HepG2 (cell line): Measurements from ENCODE around the gene RTBDN. TPM values are rescaled to one million over a fixed set of nuclear protein-coding genes. Genes with fewer than 3 reads are reported as not detected.

Source experiments
- BCL6 ChIP-seq: IDR thresholded peaks from 2 replicates; pipeline ENCODE4 v1.6.1; 2016; ENCODE audit warnings: missing genetic modification reagents, missing compliant biosample characterization
- DNMT1 ChIP-seq: sonication (generic); formaldehyde crosslinking; IDR thresholded peaks from 2 replicates; pipeline ENCODE4 v1.5.1; 2020; ENCODE audit warnings: mild to moderate bottlenecking, missing genetic modification reagents
- HNF4A ChIP-seq: sonication (generic); formaldehyde crosslinking; IDR thresholded peaks from 2 replicates; pipeline ENCODE4 v1.4.0; 2020; ENCODE audit warnings: missing genetic modification reagents
- HOXA5 ChIP-seq: sonication (generic); formaldehyde crosslinking; IDR thresholded peaks from 2 replicates; pipeline ENCODE4 v1.4.0; 2020; ENCODE audit warnings: missing genetic modification reagents
- NBN ChIP-seq: fragments of 450-650 bp; conservative IDR thresholded peaks from 2 replicates; pipeline ENCODE4 v1.6.1; 2017
- NONO ChIP-seq, 2 experiments: fragments of 450-650 bp in 1 of 2; sonication (generic) in 1 of 2; formaldehyde crosslinking in 1 of 2; IDR thresholded peaks in 1 of 2; conservative IDR thresholded peaks in 1 of 2; 2 replicates each; pipeline versions ENCODE4 v1.6.1 to v1.8.0; 2017 to 2022; ENCODE audit warnings: mild to moderate bottlenecking in 1 of 2, missing genetic modification reagents in 1 of 2, moderate library complexity in 1 of 2
- NR1H2 ChIP-seq: sonication (generic); formaldehyde crosslinking; IDR thresholded peaks from 2 replicates; pipeline ENCODE4 v1.8.1; 2022; ENCODE audit warnings: low read depth, missing genetic modification reagents, borderline replicate concordance
- RCOR2 ChIP-seq: IDR thresholded peaks from 2 replicates; pipeline ENCODE4 v1.6.1; 2016; ENCODE audit warnings: missing biosample characterization, missing genetic modification reagents
- ZNF343 ChIP-seq: sonication (generic); formaldehyde crosslinking; IDR thresholded peaks from 2 replicates; pipeline ENCODE4 v1.4.0; 2020; ENCODE audit warnings: mild to moderate bottlenecking, missing genetic modification reagents
- ZNF44 ChIP-seq: sonication (generic); formaldehyde crosslinking; IDR thresholded peaks from 2 replicates; pipeline ENCODE4 v1.5.1; 2020; ENCODE audit warnings: mild to moderate bottlenecking, missing genetic modification reagents
- ZNF530 ChIP-seq: sonication (generic); formaldehyde crosslinking; IDR thresholded peaks from 2 replicates; pipeline ENCODE4 v1.5.0; 2020; ENCODE audit warnings: low read depth, mild to moderate bottlenecking, missing genetic modification reagents
- polyA plus RNA-seq, 8 experiments: library from polyadenylated mRNA; depleted of rRNA in 3 of 8; stranded (reverse) in 7 of 8; unstranded in 1 of 8; fragments of >200 nt; fragmentation: Illumina TruSeq in 4 of 8; extraction: Trizol in 4 of 8; gene quantifications; 2 replicates each; pipeline versions ENCODE4 v1.2.1 to v1.2.3, GENCODE V29; 2011 to 2016; ENCODE audit warnings: low read depth in 4 of 8, missing spikeins in 1 of 8, mixed read lengths in 1 of 8; ENCODE audit not compliant: insufficient read depth in 1 of 8
- total RNA-seq, 5 experiments: library from RNA; depleted of rRNA; stranded (reverse); fragments of >200 nt; fragmentation: Illumina TruSeq; extraction: Trizol; gene quantifications; 2 replicates each; pipeline ENCODE4 v1.2.3, GENCODE V29; 2016; ENCODE audit warnings: low read depth in 1 of 5
- TF ChIP-seq, protein P1 (sequence below): sonication (generic); formaldehyde crosslinking; IDR thresholded peaks from 2 replicates; pipeline ENCODE4 v1.5.0; 2020; ENCODE audit warnings: mild to moderate bottlenecking, missing genetic modification reagents, borderline replicate concordance
- TF ChIP-seq, protein P2 (sequence below): sonication (generic); formaldehyde crosslinking; IDR thresholded peaks from 2 replicates; pipeline ENCODE4 v1.5.1; 2020; ENCODE audit warnings: missing genetic modification reagents, mild to moderate bottlenecking, borderline replicate concordance
- TF ChIP-seq, protein P3 (sequence below): sonication (generic); formaldehyde crosslinking; IDR thresholded peaks from 2 replicates; pipeline ENCODE4 v1.8.1; 2023; ENCODE audit warnings: mild to moderate bottlenecking, inconsistent platforms, moderate library complexity, missing genetic modification reagents, borderline replicate concordance
- TF ChIP-seq, protein P4 (sequence below): sonication (generic); formaldehyde crosslinking; conservative IDR thresholded peaks from 2 replicates; pipeline ENCODE4 v1.8.0; 2022; ENCODE audit warnings: mild to moderate bottlenecking, moderate library complexity, missing genetic modification reagents
- TF ChIP-seq, protein P5 (sequence below): IDR thresholded peaks from 2 replicates; pipeline ENCODE4 v1.6.1; 2012; ENCODE audit warnings: low read length, improper control_type of control experiment

The RTBDN gene
- total and polyA plus RNA-seq, 2 of the 13 experiments (the other 11 are each of a cell fraction or from before 2014, with no cell fraction given): 0.27 to 0.48 TPM

DNA sequence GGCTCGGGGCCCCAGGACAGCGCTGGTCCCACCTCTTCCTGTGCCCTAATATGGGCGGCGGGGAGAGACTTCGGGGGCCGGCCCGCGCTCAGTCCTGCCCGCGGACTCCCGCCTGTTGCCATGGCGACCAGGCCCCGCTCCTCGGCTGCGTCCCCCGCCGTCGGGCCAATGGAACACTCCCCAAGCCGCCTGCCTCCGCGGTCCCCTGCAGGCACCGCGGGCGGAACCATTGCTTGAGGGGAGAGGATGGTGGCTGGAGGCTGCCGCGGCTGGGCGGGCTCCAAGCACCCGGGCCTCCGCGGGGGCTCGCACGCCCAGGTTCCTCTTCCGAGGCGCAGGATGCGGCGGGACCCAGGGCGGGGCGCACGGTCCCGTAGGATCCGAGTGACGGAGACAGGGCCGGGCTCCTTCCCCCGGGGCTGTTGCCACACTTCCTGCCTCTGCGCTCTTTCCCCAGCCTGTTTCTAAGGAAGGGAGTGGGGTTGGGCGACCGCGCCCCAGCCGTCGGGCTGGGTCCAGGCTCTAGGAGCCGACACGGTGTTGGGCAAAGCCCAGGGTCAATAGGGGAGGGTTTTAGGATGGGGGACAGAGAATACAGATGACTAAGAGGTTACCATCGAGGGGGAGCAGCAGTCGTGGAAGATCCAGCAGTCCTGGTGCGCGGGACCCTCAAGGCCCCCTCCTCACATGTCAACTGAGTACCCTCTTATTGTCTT lies 44.3 kb downstream of the RTBDN start (continued):
- TF ChIP-seq HOXA5 (CRISPR knock-in tag): no peak
- TF ChIP-seq ZNF343 (CRISPR knock-in tag): no peak
- TF ChIP-seq ZNF530 (CRISPR knock-in tag): no peak
- TF ChIP-seq BCL6 (CRISPR knock-in tag): peak; percentile 33; the same call in 1 of the 2 replicates
- TF ChIP-seq, protein P1, sequence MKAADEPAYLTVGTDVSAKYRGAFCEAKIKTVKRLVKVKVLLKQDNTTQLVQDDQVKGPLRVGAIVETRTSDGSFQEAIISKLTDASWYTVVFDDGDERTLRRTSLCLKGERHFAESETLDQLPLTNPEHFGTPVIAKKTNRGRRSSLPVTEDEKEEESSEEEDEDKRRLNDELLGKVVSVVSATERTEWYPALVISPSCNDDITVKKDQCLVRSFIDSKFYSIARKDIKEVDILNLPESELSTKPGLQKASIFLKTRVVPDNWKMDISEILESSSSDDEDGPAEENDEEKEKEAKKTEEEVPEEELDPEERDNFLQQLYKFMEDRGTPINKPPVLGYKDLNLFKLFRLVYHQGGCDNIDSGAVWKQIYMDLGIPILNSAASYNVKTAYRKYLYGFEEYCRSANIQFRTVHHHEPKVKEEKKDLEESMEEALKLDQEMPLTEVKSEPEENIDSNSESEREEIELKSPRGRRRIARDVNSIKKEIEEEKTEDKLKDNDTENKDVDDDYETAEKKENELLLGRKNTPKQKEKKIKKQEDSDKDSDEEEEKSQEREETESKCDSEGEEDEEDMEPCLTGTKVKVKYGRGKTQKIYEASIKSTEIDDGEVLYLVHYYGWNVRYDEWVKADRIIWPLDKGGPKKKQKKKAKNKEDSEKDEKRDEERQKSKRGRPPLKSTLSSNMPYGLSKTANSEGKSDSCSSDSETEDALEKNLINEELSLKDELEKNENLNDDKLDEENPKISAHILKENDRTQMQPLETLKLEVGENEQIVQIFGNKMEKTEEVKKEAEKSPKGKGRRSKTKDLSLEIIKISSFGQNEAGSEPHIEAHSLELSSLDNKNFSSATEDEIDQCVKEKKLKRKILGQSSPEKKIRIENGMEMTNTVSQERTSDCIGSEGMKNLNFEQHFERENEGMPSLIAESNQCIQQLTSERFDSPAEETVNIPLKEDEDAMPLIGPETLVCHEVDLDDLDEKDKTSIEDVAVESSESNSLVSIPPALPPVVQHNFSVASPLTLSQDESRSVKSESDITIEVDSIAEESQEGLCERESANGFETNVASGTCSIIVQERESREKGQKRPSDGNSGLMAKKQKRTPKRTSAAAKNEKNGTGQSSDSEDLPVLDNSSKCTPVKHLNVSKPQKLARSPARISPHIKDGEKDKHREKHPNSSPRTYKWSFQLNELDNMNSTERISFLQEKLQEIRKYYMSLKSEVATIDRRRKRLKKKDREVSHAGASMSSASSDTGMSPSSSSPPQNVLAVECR (CRISPR knock-in tag): peak; percentile 82
- TF ChIP-seq, protein P2, sequence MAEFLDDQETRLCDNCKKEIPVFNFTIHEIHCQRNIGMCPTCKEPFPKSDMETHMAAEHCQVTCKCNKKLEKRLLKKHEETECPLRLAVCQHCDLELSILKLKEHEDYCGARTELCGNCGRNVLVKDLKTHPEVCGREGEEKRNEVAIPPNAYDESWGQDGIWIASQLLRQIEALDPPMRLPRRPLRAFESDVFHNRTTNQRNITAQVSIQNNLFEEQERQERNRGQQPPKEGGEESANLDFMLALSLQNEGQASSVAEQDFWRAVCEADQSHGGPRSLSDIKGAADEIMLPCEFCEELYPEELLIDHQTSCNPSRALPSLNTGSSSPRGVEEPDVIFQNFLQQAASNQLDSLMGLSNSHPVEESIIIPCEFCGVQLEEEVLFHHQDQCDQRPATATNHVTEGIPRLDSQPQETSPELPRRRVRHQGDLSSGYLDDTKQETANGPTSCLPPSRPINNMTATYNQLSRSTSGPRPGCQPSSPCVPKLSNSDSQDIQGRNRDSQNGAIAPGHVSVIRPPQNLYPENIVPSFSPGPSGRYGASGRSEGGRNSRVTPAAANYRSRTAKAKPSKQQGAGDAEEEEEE: no peak
- TF ChIP-seq RCOR2 (CRISPR knock-in tag): no peak
- no peak for TF ChIP-seq HNF4A (CRISPR knock-in tag)
- TF ChIP-seq NBN: no peak
- no peak for TF ChIP-seq NONO (IDR thresholded peaks at IDR 0.05)
- TF ChIP-seq NONO (CRISPR knock-in tag; conservative IDR thresholded peaks at IDR 0.05): 0 out of 2 replicates have a peak, but pooled peaks have one; percentile 38
- TF ChIP-seq, protein P3, sequence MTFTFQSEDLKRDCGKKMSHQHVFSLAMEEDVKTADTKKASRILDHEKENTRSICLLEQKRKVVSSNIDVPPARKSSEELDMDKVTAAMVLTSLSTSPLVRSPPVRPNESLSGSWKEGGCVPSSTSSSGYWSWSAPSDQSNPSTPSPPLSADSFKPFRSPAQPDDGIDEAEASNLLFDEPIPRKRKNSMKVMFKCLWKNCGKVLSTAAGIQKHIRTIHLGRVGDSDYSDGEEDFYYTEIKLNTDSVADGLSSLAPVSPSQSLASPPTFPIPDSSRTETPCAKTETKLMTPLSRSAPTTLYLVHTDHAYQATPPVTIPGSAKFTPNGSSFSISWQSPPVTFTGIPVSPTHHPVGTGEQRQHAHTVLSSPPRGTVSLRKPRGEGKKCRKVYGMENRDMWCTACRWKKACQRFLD (CRISPR knock-in tag): no peak
- no peak for TF ChIP-seq ZNF44 (CRISPR knock-in tag)
- TF ChIP-seq DNMT1 (CRISPR knock-in tag): no peak
- TF ChIP-seq, protein P4, sequence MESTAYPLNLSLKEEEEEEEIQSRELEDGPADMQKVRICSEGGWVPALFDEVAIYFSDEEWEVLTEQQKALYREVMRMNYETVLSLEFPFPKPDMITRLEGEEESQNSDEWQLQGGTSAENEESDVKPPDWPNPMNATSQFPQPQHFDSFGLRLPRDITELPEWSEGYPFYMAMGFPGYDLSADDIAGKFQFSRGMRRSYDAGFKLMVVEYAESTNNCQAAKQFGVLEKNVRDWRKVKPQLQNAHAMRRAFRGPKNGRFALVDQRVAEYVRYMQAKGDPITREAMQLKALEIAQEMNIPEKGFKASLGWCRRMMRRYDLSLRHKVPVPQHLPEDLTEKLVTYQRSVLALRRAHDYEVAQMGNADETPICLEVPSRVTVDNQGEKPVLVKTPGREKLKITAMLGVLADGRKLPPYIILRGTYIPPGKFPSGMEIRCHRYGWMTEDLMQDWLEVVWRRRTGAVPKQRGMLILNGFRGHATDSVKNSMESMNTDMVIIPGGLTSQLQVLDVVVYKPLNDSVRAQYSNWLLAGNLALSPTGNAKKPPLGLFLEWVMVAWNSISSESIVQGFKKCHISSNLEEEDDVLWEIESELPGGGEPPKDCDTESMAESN (CRISPR knock-in tag): peak; percentile 73; the same call in 1 of the 2 replicates
- TF ChIP-seq, protein P5, sequence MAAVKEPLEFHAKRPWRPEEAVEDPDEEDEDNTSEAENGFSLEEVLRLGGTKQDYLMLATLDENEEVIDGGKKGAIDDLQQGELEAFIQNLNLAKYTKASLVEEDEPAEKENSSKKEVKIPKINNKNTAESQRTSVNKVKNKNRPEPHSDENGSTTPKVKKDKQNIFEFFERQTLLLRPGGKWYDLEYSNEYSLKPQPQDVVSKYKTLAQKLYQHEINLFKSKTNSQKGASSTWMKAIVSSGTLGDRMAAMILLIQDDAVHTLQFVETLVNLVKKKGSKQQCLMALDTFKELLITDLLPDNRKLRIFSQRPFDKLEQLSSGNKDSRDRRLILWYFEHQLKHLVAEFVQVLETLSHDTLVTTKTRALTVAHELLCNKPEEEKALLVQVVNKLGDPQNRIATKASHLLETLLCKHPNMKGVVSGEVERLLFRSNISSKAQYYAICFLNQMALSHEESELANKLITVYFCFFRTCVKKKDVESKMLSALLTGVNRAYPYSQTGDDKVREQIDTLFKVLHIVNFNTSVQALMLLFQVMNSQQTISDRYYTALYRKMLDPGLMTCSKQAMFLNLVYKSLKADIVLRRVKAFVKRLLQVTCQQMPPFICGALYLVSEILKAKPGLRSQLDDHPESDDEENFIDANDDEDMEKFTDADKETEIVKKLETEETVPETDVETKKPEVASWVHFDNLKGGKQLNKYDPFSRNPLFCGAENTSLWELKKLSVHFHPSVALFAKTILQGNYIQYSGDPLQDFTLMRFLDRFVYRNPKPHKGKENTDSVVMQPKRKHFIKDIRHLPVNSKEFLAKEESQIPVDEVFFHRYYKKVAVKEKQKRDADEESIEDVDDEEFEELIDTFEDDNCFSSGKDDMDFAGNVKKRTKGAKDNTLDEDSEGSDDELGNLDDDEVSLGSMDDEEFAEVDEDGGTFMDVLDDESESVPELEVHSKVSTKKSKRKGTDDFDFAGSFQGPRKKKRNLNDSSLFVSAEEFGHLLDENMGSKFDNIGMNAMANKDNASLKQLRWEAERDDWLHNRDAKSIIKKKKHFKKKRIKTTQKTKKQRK: no peak
- no peak for TF ChIP-seq NR1H2 (CRISPR knock-in tag)
